H9 (cell line): ENCODE results near the gene CLCN3. TPM values are rescaled to one million over a fixed set of nuclear protein-coding genes. Genes with fewer than 3 reads are reported as not detected.

Experiments used
- DNase-seq: peaks from one replicate; pipeline ENCODE4 v3.0.0-alpha.2; 2017
- H2AFZ ChIP-seq: one replicate; pipeline ENCODE4 v1.6.1; 2013; ENCODE audit warnings: mild to moderate bottlenecking, low read length, control low read depth, moderate library complexity
- H2AK5ac ChIP-seq: 2 replicates; pipeline ENCODE4 v1.6.1; 2013; ENCODE audit warnings: low read length, control low read depth, mixed read lengths; ENCODE audit not compliant: insufficient read length
- H2BK120ac ChIP-seq: one replicate; pipeline ENCODE4 v1.6.1; 2013; ENCODE audit warnings: low read depth, mild to moderate bottlenecking, low read length, control low read depth, inconsistent platforms; ENCODE audit not compliant: poor library complexity, severe bottlenecking
- H2BK12ac ChIP-seq: 2 replicates; pipeline ENCODE4 v1.6.1; 2013; ENCODE audit warnings: low read length, control low read depth, mixed read lengths, low read depth; ENCODE audit not compliant: insufficient read length
- H2BK15ac ChIP-seq: 2 replicates; pipeline ENCODE4 v1.6.1; 2013; ENCODE audit warnings: low read depth, low read length, control low read depth
- H2BK20ac ChIP-seq: one replicate; pipeline ENCODE4 v1.6.1; 2013; ENCODE audit warnings: low read depth, mild to moderate bottlenecking, low read length, control low read depth, inconsistent platforms; ENCODE audit not compliant: poor library complexity, severe bottlenecking
- H2BK5ac ChIP-seq: 2 replicates; pipeline ENCODE4 v1.6.1; 2013; ENCODE audit warnings: low read length, control low read depth, mixed read lengths; ENCODE audit not compliant: insufficient read length
- H3K14ac ChIP-seq: 2 replicates; pipeline ENCODE4 v1.6.1; 2013; ENCODE audit warnings: low read length, control low read depth; ENCODE audit not compliant: insufficient read depth
- H3K18ac ChIP-seq: 2 replicates; pipeline ENCODE4 v1.6.1; 2013; ENCODE audit warnings: low read depth, mild to moderate bottlenecking, mixed read lengths, low read length, control low read depth; ENCODE audit not compliant: insufficient read length
- H3K23ac ChIP-seq: 2 replicates; pipeline ENCODE4 v1.6.1; 2013; ENCODE audit warnings: low read length, control low read depth, mixed read lengths, low read depth; ENCODE audit not compliant: insufficient read length
- H3K23me2 ChIP-seq: 2 replicates; pipeline ENCODE4 v1.6.1; 2013; ENCODE audit warnings: low read depth, mild to moderate bottlenecking, mixed read lengths, low read length, control low read depth; ENCODE audit not compliant: insufficient read length, poor library complexity, severe bottlenecking
- H3K27ac ChIP-seq: 2 replicates; pipeline ENCODE4 v1.5.1; 2013; ENCODE audit warnings: low read length, control low read depth, mixed read lengths, low read depth; ENCODE audit not compliant: insufficient read length
- H3K27me3 ChIP-seq: 2 replicates; pipeline ENCODE4 v1.6.1; 2013; ENCODE audit warnings: low read length, control low read depth, inconsistent platforms; ENCODE audit not compliant: insufficient read depth
- H3K4ac ChIP-seq: 2 replicates; pipeline ENCODE4 v1.6.1; 2013; ENCODE audit warnings: low read depth, mild to moderate bottlenecking, control low read depth, inconsistent platforms, low read length, moderate library complexity
- H3K4me1 ChIP-seq: 2 replicates; pipeline ENCODE4 v1.6.1; 2013; ENCODE audit warnings: low read length, control low read depth, inconsistent platforms; ENCODE audit not compliant: insufficient read depth
- H3K4me2 ChIP-seq: 2 replicates; pipeline ENCODE4 v1.6.1; 2013; ENCODE audit warnings: low read length, control low read depth, mixed read lengths; ENCODE audit not compliant: insufficient read length, insufficient read depth
- H3K56ac ChIP-seq: 2 replicates; pipeline ENCODE4 v1.6.1; 2013; ENCODE audit warnings: low read depth, mild to moderate bottlenecking, mixed read lengths, low read length, control low read depth; ENCODE audit not compliant: insufficient read length
- H3K79me1 ChIP-seq: 2 replicates; pipeline ENCODE4 v1.6.1; 2013; ENCODE audit warnings: low read depth, mild to moderate bottlenecking, moderate library complexity, low read length, control low read depth, inconsistent platforms; ENCODE audit not compliant: insufficient read depth, poor library complexity, severe bottlenecking
- H3K79me2 ChIP-seq: 2 replicates; pipeline ENCODE4 v1.6.1; 2013; ENCODE audit warnings: low read length, control low read depth, inconsistent platforms; ENCODE audit not compliant: insufficient read depth
- H3K9ac ChIP-seq: 2 replicates; pipeline ENCODE4 v1.6.1; 2013; ENCODE audit warnings: low read length, control low read depth, mixed read lengths; ENCODE audit not compliant: insufficient read length; ENCODE audit errors: extremely low read depth
- H3K9me3 ChIP-seq: one replicate; pipeline ENCODE4 v1.6.1; 2013; ENCODE audit warnings: low read depth, low read length, inconsistent platforms; ENCODE audit not compliant: control insufficient read depth
- H3T11ph ChIP-seq: one replicate; pipeline ENCODE4 v1.6.1; 2013; ENCODE audit warnings: mild to moderate bottlenecking, low read length, control low read depth, inconsistent platforms
- H4K20me1 ChIP-seq: one replicate; pipeline ENCODE4 v1.6.1; 2013; ENCODE audit not compliant: control insufficient read depth, insufficient read length, insufficient read depth
- H4K5ac ChIP-seq: 2 replicates; pipeline ENCODE4 v1.6.1; 2013; ENCODE audit warnings: low read depth, mild to moderate bottlenecking, mixed read lengths, low read length, control low read depth; ENCODE audit not compliant: insufficient read length
- H4K8ac ChIP-seq: replicated peaks from 2 replicates; pipeline ENCODE4 v1.6.1; 2013; ENCODE audit warnings: low read length, control low read depth, mixed read lengths, low read depth; ENCODE audit not compliant: insufficient read length
- H4K91ac ChIP-seq: 2 replicates; pipeline ENCODE4 v1.6.1; 2013; ENCODE audit warnings: low read depth, mild to moderate bottlenecking, moderate library complexity, mixed read lengths, low read length, control low read depth; ENCODE audit not compliant: insufficient read length
- H3K27ac Mint-ChIP-seq, 3 experiments: 2 replicates in 2 of 3; 3 replicates in 1 of 3; pipeline ENCODE4 v1.8.0; 2020 to 2021; ENCODE audit warnings: mixed read lengths in 3 of 3, mild to moderate bottlenecking in 1 of 3, moderate library complexity in 1 of 3
- H3K27me3 Mint-ChIP-seq: 2 replicates; pipeline ENCODE4 v1.8.0; 2021; ENCODE audit warnings: low read depth, mild to moderate bottlenecking, moderate library complexity, mixed read lengths
- H3K36me3 Mint-ChIP-seq, 3 experiments: 2 replicates in 2 of 3; 3 replicates in 1 of 3; pipeline ENCODE4 v1.8.0; 2020 to 2021; ENCODE audit warnings: low read depth in 3 of 3, mixed read lengths in 3 of 3; ENCODE audit not compliant: insufficient read depth in 1 of 3
- H3K4me1 Mint-ChIP-seq, 2 experiments: 2 replicates each; pipeline ENCODE4 v1.8.0; 2020; ENCODE audit warnings: mixed read lengths in 2 of 2
- H3K4me3 Mint-ChIP-seq, 2 experiments: 2 replicates in 1 of 2; 3 replicates in 1 of 2; pipeline ENCODE4 v1.8.0; 2020 to 2021; ENCODE audit warnings: mild to moderate bottlenecking in 2 of 2, mixed read lengths in 2 of 2, moderate library complexity in 1 of 2
- H3K9me3 Mint-ChIP-seq, 2 experiments: 2 replicates in 1 of 2; 3 replicates in 1 of 2; pipeline ENCODE4 v1.8.0; 2020; ENCODE audit warnings: mild to moderate bottlenecking in 2 of 2, mixed read lengths in 2 of 2, moderate library complexity in 1 of 2
- CTCF ChIP-seq: fragments of 200-600 bp; sonication (generic); conservative IDR thresholded peaks from 3 replicates; pipeline ENCODE4 v1.8.0; 2021; ENCODE audit warnings: antibody characterized with exemption, mild to moderate bottlenecking
- WGBS: extraction: QIAGEN DNeasy Blood & Tissue Kit; methylation state at CpG from one replicate; pipeline ENCODE4 v1.1.7; 2013; ENCODE audit warnings: missing lambda C conversion rate, low lambda C conversion rate, mixed read lengths; ENCODE audit not compliant: insufficient read length; ENCODE audit errors: extremely low coverage; 5-methylcytosine and 5-hydroxymethylcytosine counted together
- total RNA-seq: library from RNA; stranded (reverse); gene quantifications from 2 replicates; pipeline ENCODE4 v1.2.1, GENCODE V29; 2021

Gene CLCN3
- total RNA-seq, 1 experiment from 2014 or later: 25.7 TPM

DNA sequence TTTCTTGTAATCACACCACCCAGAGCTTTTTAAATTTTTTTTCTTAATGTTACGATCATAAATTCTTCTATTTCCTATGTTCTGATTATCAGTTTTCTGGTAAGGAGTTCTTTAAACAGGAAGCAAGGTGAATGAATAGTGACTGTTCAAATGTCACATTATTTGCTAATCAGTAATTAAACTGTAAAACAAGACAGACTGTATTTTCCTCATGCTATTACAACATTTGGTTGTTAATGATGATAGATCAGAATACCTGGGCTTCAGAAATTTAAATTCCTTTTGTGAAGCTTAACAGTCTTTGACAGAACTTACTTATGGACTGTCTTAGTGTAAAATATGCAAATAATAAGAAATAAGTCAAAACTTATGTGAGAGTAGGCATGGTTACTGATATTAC, 41.4 kb downstream of the CLCN3 start:
- H2BK12ac ChIP-seq: no peak overlapping the region
- H3K56ac ChIP-seq: no peak overlapping the region
- H2BK20ac ChIP-seq: no peak overlapping the region
- no peak overlapping the region for H3K4me2 ChIP-seq
- H2BK120ac ChIP-seq: no peak overlapping the region
- WGBS: no CpG with 5 or more reads among the region's 1 CpG
- no peak overlapping the region for H2BK15ac ChIP-seq
- peaks cover 21 to 28% of the 10 kb centered on the region in 2 experiments for H3K4me1 Mint-ChIP-seq
- TF ChIP-seq CTCF: no peak
- no peak overlapping the region for H3K14ac ChIP-seq
- H4K91ac ChIP-seq: no peak overlapping the region
- no peak overlapping the region for H3K27ac Mint-ChIP-seq
- no peak overlapping the region for H3K4ac ChIP-seq
- peaks cover 7 to 8% of the 10 kb centered on the region in 2 experiments; a peak in 4 of 5 replicates for H3K9me3 Mint-ChIP-seq
- no peaks in the 10 kb centered on the region for H3K27me3 ChIP-seq
- H2AK5ac ChIP-seq: no peak overlapping the region
- peaks cover 2% of the 10 kb centered on the region for H3K79me1 ChIP-seq
- H3K79me2 ChIP-seq: no peaks in the 10 kb centered on the region
- H4K8ac ChIP-seq: no peak overlapping the region
- H3T11ph ChIP-seq: no peak overlapping the region
- H3K23ac ChIP-seq: no peak overlapping the region
- H3K4me3 Mint-ChIP-seq: no peak overlapping the region
- no peak overlapping the region for H3K9ac ChIP-seq
- H3K18ac ChIP-seq: no peak overlapping the region
- no peak overlapping the region for H2BK5ac ChIP-seq
- no peaks in the 10 kb centered on the region for H3K4me1 ChIP-seq
- H3K27ac ChIP-seq: no peak overlapping the region
- no peak for DNase-seq
- peaks cover 7% of the 10 kb centered on the region for H3K9me3 ChIP-seq
- peaks cover 7 to 16% (median 10%) of the 10 kb centered on the region in 3 experiments for H3K36me3 Mint-ChIP-seq
- H3K23me2 ChIP-seq: peaks cover 2% of the 10 kb centered on the region
- H3K27me3 Mint-ChIP-seq: no peaks in the 10 kb centered on the region
- no peak overlapping the region for H4K5ac ChIP-seq
- no peaks in the 10 kb centered on the region for H4K20me1 ChIP-seq
- no peak overlapping the region for H2AFZ ChIP-seq
